NOMO-1 treated with dmso at 0.1 percent for 144 hours (cell line): ENCODE results near the gene DSP.

Experiments used
- DNase-seq: peaks from one replicate; lab custom pipeline; 2025; ENCODE audit not compliant: unreplicated experiment; lab: John Stamatoyannopoulos, UW

Gene DSP

DNA sequence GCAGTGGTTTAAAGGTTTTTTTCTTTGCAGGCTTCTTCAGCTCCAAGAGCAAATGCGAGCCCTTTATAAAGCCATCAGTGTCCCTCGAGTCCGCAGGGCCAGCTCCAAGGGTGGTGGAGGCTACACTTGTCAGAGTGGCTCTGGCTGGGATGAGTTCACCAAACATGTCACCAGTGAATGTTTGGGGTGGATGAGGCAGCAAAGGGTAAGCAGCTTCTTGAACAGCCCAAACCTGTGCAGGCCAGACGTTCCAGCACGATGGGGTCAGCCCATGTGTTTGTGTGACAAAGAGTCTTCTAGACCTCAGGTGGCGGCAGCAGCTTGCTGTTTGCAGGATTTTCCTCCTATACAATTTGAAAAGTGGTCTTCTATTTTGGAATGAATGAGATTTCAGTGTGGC is 17.7 kb downstream of the DSP start:
- DNase-seq: no peak

GRCh38 chr6:7559651-7560385 is 18.3 kb downstream of the DSP start:
- DNase-seq: no peak

DNA sequence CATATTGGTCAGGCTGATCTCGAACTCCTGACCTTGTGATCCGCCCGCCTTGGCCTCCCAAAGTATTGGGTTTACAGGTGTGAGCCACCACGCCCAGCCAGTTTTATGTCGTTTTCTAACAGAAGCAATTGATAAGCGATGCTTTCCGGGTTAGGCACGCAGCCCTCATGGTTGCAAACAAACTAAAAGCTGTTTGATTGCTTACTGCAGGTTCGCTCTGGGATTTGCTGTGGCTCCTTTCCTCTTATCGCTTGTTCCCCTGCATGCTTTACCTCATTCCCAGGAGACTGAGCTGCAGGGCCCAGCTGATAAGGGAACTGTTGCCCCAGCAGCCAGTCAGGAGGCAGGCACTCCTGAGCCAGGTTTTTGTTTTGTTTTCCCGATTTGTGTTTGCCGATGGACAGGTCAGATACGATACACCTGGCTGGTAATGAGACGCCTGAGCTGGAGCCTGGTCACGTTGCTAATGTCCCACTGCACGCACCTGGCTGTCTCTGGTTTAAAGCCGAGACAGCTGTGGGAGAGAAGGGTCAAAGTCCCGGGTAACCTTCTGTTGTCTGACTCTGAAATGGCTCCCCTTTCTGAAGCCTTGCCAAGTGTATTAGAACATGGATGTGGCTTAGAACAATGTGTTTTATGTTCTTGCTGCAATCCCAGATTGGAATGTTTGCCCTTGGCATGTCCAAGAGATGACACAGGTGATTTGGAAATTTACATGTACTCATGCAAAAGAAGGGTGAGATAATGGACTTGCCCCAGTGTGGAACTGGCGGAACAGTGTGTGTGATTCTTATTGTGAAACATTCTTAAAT is 19.9 kb downstream of the DSP start:
- DNase-seq: no peak

DNA sequence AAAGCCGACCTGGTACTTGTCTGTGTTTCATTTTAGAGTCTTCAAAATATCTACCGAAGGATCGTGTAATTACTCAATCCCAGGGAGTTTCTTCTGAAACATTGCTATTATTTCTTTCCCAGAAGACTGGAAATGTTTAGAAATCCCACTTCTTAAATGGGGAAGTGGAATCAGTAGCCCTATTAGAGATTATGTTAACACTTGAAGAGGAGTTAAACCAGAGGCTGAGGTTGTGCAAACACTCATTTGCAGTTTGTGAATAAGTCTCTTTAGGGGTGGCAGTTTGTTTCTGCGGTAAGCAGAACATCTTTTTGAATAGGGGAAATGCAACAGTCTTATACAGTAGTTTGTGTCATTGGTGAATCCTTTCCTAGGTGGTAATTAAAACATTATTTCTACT is 21.3 kb downstream of the DSP start:
- peak; percentile 37 for DNase-seq

DNA sequence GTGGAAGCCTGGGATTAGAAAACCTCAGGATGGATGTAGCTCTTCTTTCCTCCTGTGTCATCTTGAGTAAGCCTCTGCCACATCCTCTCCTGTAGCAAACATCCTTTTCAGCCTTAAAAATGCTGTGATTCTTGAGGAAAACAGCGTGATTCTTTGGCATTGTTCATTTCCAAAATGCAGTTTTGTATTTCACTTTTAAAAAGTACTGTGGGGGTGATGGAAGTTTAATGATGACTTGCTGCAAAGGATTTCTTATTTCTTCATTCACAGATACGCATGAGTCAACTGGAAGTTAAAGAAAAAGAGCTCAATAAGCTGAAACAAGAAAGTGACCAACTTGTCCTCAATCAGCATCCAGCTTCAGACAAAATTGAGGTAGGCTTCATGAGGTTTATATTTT is 24.6 kb downstream of the DSP start:
- DNase-seq: no peak

GRCh38 chr6:7566617-7567173 is 25.2 kb downstream of the DSP start:
- no peak for DNase-seq

- DNase-seq: no peak
These were observed 26.6 kb downstream of the DSP start for GRCh38 chr6:7568021-7568420.

DNA sequence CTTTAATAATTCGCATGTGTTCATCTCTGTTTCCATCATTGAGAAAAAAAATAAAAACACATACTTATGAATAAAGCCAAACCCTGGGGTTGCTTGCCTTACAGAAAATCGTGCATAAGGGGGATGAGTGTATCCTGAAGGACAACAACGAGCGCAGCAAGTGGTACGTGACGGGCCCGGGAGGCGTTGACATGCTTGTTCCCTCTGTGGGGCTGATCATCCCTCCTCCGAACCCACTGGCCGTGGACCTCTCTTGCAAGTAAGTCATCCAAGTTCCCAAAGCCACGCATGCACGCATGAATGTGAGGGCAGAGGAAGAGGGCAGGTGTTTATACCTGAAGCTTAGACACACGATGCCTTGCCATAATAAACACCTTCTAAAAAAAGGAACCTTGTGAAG is 27.6 kb downstream of the DSP start:
- no peak for DNase-seq

DNA sequence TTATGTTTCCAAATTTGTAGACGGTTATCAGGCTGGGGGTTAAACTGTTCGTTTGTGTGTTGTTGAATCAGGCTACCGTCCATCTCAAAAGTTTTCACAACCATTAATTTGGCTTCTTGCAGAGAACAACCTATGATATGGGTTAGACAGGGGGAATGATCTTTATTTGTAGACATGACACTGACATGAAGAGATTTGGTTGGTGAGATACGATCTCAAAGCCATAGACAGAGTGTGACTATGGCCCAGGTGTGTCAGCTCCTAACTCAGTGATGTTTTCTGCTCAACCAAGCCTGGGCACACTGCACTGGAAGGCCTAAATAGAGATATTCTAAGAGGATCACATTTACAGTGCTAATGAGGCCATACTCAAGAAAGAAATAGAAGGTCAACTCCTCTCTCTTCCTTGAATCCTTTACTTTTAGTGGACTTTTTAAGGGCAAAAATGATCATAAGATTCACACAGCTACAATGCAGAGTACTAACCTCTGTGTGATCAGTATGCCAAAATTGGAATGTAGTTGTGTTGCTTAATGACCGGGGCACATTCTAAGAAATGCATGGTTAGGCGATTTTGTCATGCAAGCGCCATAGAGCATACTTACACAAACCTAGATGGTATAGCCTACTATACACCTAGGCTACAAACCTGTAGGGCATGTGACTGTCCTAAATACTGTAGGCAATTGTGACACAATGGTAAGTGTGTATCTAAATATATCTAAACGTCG is 30.9 kb downstream of the DSP start:
- DNase-seq: no peak

DNA sequence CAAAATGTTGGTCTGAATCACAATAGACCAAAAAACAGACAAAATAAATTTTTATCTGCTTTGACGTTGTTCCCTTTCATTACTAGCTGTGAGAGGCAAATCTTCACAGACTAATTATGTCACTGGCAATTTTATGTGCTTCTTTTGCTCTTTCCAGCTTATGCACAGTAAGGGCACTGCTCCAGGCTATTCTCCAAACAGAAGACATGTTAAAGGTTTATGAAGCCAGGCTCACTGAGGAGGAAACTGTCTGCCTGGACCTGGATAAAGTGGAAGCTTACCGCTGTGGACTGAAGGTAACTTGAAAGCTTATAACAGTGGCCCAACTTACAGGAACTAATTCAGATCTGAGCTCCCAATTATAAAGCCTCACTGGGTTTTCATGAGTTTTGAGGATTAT is 33.0 kb downstream of the DSP start:
- no peak for DNase-seq

GRCh38 chr6:7578516-7578915 is 37.0 kb downstream of the DSP start:
- DNase-seq: no peak

DNA sequence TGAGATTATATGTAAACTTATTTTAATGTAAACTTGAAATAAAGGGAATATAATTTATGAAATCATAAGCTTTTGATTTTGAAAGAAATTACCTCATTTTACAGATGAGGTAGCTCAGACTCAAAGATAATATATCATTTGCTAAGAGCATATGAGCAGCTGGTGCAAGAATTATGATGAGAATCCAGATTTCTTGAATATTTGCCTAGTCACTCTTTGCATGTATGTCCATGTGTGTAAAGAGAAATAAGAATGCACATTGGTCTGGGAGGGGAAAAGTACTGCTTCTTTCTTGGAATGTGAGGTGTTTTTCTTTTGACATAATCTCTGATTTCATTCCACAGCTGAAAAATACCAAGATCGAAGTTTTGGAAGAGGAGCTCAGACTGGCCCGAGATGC is 37.5 kb downstream of the DSP start:
- no peak for DNase-seq

DNA sequence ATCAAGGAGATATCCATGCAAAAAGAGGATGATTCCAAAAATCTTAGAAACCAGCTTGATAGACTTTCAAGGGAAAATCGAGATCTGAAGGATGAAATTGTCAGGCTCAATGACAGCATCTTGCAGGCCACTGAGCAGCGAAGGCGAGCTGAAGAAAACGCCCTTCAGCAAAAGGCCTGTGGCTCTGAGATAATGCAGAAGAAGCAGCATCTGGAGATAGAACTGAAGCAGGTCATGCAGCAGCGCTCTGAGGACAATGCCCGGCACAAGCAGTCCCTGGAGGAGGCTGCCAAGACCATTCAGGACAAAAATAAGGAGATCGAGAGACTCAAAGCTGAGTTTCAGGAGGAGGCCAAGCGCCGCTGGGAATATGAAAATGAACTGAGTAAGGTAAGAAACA is 38.4 kb downstream of the DSP start:
- DNase-seq: no peak

DNA sequence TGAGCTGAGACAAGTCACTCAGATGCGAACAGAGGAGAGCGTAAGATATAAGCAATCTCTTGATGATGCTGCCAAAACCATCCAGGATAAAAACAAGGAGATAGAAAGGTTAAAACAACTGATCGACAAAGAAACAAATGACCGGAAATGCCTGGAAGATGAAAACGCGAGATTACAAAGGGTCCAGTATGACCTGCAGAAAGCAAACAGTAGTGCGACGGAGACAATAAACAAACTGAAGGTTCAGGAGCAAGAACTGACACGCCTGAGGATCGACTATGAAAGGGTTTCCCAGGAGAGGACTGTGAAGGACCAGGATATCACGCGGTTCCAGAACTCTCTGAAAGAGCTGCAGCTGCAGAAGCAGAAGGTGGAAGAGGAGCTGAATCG is 39.1 kb downstream of the DSP start:
- no peak for DNase-seq

- no peak for DNase-seq
These were observed 39.6 kb downstream of the DSP start for GRCh38 chr6:7580927-7581618.

DNA sequence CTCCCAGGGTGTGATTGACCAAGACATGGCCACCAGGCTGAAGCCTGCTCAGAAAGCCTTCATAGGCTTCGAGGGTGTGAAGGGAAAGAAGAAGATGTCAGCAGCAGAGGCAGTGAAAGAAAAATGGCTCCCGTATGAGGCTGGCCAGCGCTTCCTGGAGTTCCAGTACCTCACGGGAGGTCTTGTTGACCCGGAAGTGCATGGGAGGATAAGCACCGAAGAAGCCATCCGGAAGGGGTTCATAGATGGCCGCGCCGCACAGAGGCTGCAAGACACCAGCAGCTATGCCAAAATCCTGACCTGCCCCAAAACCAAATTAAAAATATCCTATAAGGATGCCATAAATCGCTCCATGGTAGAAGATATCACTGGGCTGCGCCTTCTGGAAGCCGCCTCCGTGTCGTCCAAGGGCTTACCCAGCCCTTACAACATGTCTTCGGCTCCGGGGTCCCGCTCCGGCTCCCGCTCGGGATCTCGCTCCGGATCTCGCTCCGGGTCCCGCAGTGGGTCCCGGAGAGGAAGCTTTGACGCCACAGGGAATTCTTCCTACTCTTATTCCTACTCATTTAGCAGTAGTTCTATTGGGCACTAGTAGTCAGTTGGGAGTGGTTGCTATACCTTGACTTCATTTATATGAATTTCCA is 43.9 kb downstream of the DSP start:
- DNase-seq: no peak

GRCh38 chr6:7587631-7588100 is 46.2 kb downstream of the DSP start:
- no peak for DNase-seq

- peak; percentile 3 for DNase-seq
These were observed 47.0 kb downstream of the DSP start for GRCh38 chr6:7588506-7588905.

DNA sequence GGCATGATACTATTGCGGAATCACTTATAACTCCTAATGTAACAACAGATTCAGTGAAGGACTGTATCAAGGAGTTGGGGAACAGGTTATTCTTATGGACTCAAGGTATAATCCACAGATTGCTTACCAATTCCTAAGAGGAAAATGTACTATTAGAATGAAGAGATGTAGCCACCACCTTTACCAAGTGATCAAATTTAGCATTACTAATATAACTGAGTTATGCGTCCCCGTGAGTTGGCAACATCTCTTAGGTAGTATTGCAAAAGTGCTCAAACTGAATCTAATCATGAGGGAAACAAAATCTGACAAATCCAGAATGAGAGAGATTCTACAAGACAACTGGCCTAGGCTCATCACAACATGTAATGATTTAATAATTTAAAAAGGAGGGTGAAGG is 47.8 kb downstream of the DSP start:
- no peak for DNase-seq
